C4-2B (cell line): ENCODE data around the gene EFNA5.

Experiments used
- CTCF ChIP-seq: fragments of 450-650 bp; conservative IDR thresholded peaks from 2 replicates; pipeline ENCODE4 v1.5.1; 2017; ENCODE audit warnings: mild to moderate bottlenecking
- ZFX ChIP-seq: fragments of 450-650 bp; IDR thresholded peaks from 2 replicates; pipeline ENCODE4 v1.6.1; 2017

- no peak for TF ChIP-seq CTCF
- TF ChIP-seq ZFX: no peak
These were observed 230.9 kb downstream of the EFNA5 start for GRCh38 chr5:107439832-107440231.
